WTC11 (cell line): ENCODE measurements around the gene CST9. TPM values are rescaled to one million over a fixed set of nuclear protein-coding genes. Genes with fewer than 3 reads are reported as not detected.

Experiments used
- ATAC-seq: fragments of 200-7000 bp; cut with Tn5 transposase; 2 replicates; pipeline ENCODE4 v1.10.0; 2021; ENCODE audit warnings: mild to moderate bottlenecking, moderate library complexity
- CTCF ChIA-PET: fragments of 300-600 bp; sonication (Branson Sonifier 250); formaldehyde crosslinking; loops from one replicate; lab custom pipeline; 2021; ENCODE audit warnings: antibody characterized with exemption; lab: Charles Lee
- POLR2A ChIA-PET: fragments of 350-600 bp; sonication (Branson Sonifier 250); formaldehyde crosslinking; loops from one replicate; lab custom pipeline; 2021; ENCODE audit warnings: antibody characterized with exemption; lab: Charles Lee
- DNase-seq: peaks from one replicate; pipeline ENCODE4 v3.0.0; 2021; ENCODE audit warnings: low spot score
- H3K27ac Mint-ChIP-seq: 2 replicates; pipeline ENCODE4 v1.8.0; 2021; ENCODE audit warnings: mixed read lengths
- H3K27me3 Mint-ChIP-seq: 2 replicates; pipeline ENCODE4 v1.8.0; 2021; ENCODE audit warnings: low read depth, mild to moderate bottlenecking, moderate library complexity, mixed read lengths
- H3K36me3 Mint-ChIP-seq: 2 replicates; pipeline ENCODE4 v1.8.0; 2021; ENCODE audit warnings: mixed read lengths
- H3K4me1 Mint-ChIP-seq: 2 replicates; pipeline ENCODE4 v1.8.0; 2022; ENCODE audit warnings: mixed read lengths
- H3K4me3 Mint-ChIP-seq: 2 replicates; pipeline ENCODE4 v1.8.0; 2021; ENCODE audit warnings: mild to moderate bottlenecking, moderate library complexity, mixed read lengths
- H3K9me3 Mint-ChIP-seq: 2 replicates; pipeline ENCODE4 v1.8.0; 2021; ENCODE audit warnings: mixed read lengths
- ARID4B ChIP-seq: sonication (generic); formaldehyde crosslinking; IDR thresholded peaks from 2 replicates; pipeline ENCODE4 v1.8.0; 2023; ENCODE audit warnings: missing genetic modification reagents, mild to moderate bottlenecking, borderline replicate concordance
- ESRRA ChIP-seq: sonication (generic); formaldehyde crosslinking; IDR thresholded peaks from 2 replicates; pipeline ENCODE4 v1.8.1; 2022; ENCODE audit warnings: mild to moderate bottlenecking, missing genetic modification reagents, borderline replicate concordance
- IRF2 ChIP-seq: sonication (generic); formaldehyde crosslinking; IDR thresholded peaks from 2 replicates; pipeline ENCODE4 v1.8.0; 2022; ENCODE audit warnings: low read depth, missing genetic modification reagents, borderline replicate concordance
- MAX ChIP-seq: sonication (generic); formaldehyde crosslinking; IDR thresholded peaks from 2 replicates; pipeline ENCODE4 v1.8.0; 2022; ENCODE audit warnings: mild to moderate bottlenecking, missing genetic modification reagents
- PRDM15 ChIP-seq: sonication (generic); formaldehyde crosslinking; IDR thresholded peaks from 2 replicates; pipeline ENCODE4 v1.8.0; 2022; ENCODE audit warnings: missing genetic modification reagents
- PRRX2 ChIP-seq: fragments of 250-450 bp; sonication (Bioruptor Pico); IDR thresholded peaks from 2 replicates; pipeline ENCODE4 v1.8.0; 2021; ENCODE audit warnings: mild to moderate bottlenecking
- TCF7 ChIP-seq: sonication (generic); formaldehyde crosslinking; IDR thresholded peaks from 2 replicates; pipeline ENCODE4 v1.8.0; 2022; ENCODE audit warnings: mild to moderate bottlenecking, low read depth, missing genetic modification reagents, moderate library complexity
- TEAD1 ChIP-seq: sonication (generic); formaldehyde crosslinking; IDR thresholded peaks from 2 replicates; pipeline ENCODE4 v1.8.0; 2022; ENCODE audit warnings: mild to moderate bottlenecking, missing genetic modification reagents
- ZNF138 ChIP-seq: sonication (generic); formaldehyde crosslinking; conservative IDR thresholded peaks from 2 replicates; pipeline ENCODE4 v1.8.1; 2022; ENCODE audit warnings: mild to moderate bottlenecking, moderate library complexity, missing genetic modification reagents
- ZNF232 ChIP-seq: sonication (generic); formaldehyde crosslinking; IDR thresholded peaks from 2 replicates; pipeline ENCODE4 v1.8.0; 2022; ENCODE audit warnings: mild to moderate bottlenecking, missing genetic modification reagents
- ZNF425 ChIP-seq: fragments of 250-450 bp; sonication (Bioruptor Pico); conservative IDR thresholded peaks from 2 replicates; pipeline ENCODE4 v1.9.0; 2021; ENCODE audit warnings: mild to moderate bottlenecking
- ZNF532 ChIP-seq: fragments of 250-450 bp; sonication (Bioruptor Pico); IDR thresholded peaks from 2 replicates; pipeline ENCODE4 v1.9.0; 2021; ENCODE audit warnings: mild to moderate bottlenecking, borderline replicate concordance
- total RNA-seq: library from RNA; stranded (reverse); gene quantifications from 3 replicates; pipeline ENCODE4 v1.2.3, GENCODE V29; 2021

CST9 gene
- total RNA-seq, 1 experiment from 2014 or later, result not detected

- TF ChIP-seq PRDM15 (no peak), ZNF425 (CRISPR knock-in tag) (no peak), MAX (CRISPR knock-in tag) (no peak), ZNF138 (CRISPR knock-in tag) (no peak), ESRRA (no peak), ZNF532 (CRISPR knock-in tag) (no peak)
Measured at GRCh38 chr20:23638309-23638708, 32.6 kb upstream of the CST9 start (continued).

- ATAC-seq (peak; percentile 59), DNase-seq (peak; percentile 72)
- Mint-ChIP-seq H3K27ac (no peak within 1 kb of the TSS), H3K9me3 (no peaks in the 10 kb centered on the region), H3K4me1 (peaks cover 43% of the 10 kb centered on the region), H3K4me3 (peak within 1 kb of the TSS; percentile 81), H3K36me3 (no peaks in the 10 kb centered on the region; the same call in 1 of the 2 replicates), H3K27me3 (peaks cover 18% of the 10 kb centered on the region)
- ChIA-PET CTCF (interaction anchor here (0.8 kb wide), 1 partner anchor 31 kb away, joined by 3 read pairs; no protein-coding TSS in a partner anchor), POLR2A (no interaction called here)
- TF ChIP-seq PRDM15, result peak; percentile 84
- TF ChIP-seq IRF2, result no peak
- no peak for TF ChIP-seq PRRX2 (CRISPR knock-in tag)
- TF ChIP-seq TCF7 (CRISPR knock-in tag), result no peak
- no peak for TF ChIP-seq ZNF232 (CRISPR knock-in tag)
- TF ChIP-seq TEAD1, result 0 out of 2 replicates have a peak, but pooled peaks have one; percentile 12
- 0 out of 2 replicates have a peak, but pooled peaks have one; percentile 10 for TF ChIP-seq ARID4B (CRISPR knock-in tag)
Measured at GRCh38 chr20:23637282-23638221, 31.8 kb upstream of the CST9 start, which contains the start of gene CST3. Gene CST3, minus strand, starts transcription at chr20:23637955. Its CDS starts 93 bp downstream, at chr20:23637862.
